GM12878 (cell line): ENCODE results near the gene PLSCR3. TPM values are rescaled to one million over a fixed set of nuclear protein-coding genes. Genes with fewer than 3 reads are reported as not detected.
A peak's percentile ranks its signal among the peaks of the same experiment; 100 is the strongest.

Source experiments
- ATAC-seq: fragments of 200-7000 bp; cut with Tn5 transposase; 3 replicates; pipeline ENCODE4 v1.9.1; 2020; ENCODE audit warnings: mild to moderate bottlenecking, moderate library complexity
- BruUV-seq: library from RNA; stranded (reverse); fragments of 400-500 nt; replicated peaks from 2 replicates; lab custom pipeline; 2021; lab: Mats Ljungman, UMichigan
- CTCF ChIA-PET: fragments of 300-600 bp; sonication (Branson Sonifier 250); formaldehyde crosslinking; extraction: SDS; loops from one replicate; lab custom pipeline; 2021; ENCODE audit warnings: inconsistent platforms; lab: Yijun Ruan, JAX
- POLR2A ChIA-PET: fragments of 350-600 bp; formaldehyde crosslinking; extraction: SDS; loops from one replicate; lab custom pipeline; 2021; ENCODE audit warnings: inconsistent platforms; lab: Charles Lee
- RAD21 ChIA-PET: fragments of 300-600 bp; sonication (Branson Sonifier 250); formaldehyde crosslinking; loops from one replicate; lab custom pipeline; 2023; ENCODE audit warnings: antibody characterized with exemption; ENCODE audit not compliant: unreplicated experiment; lab: Charles Lee
- SMC1A ChIA-PET: fragments of 300-600 bp; sonication (Branson Sonifier 250); formaldehyde crosslinking; loops from one replicate; lab custom pipeline; 2023; ENCODE audit not compliant: unreplicated experiment, uncharacterized antibody; lab: Charles Lee
- DNase-seq: peaks from one replicate; pipeline ENCODE4 v3.0.0-alpha.2; 2011; ENCODE audit warnings: low read depth, low spot score
- FAIRE-seq: peaks from 3 replicates; lab custom pipeline; 2011; peaks lifted over from hg19 to GRCh38; lab: Jason Lieb, UNC
- H2AFZ ChIP-seq: 2 replicates; pipeline ENCODE4 v1.6.0; 2011; ENCODE audit warnings: low read depth, low read length, control low read depth; ENCODE audit not compliant: control insufficient read depth
- H3K27ac ChIP-seq: 2 replicates; pipeline ENCODE4 v1.5.1; 2011; ENCODE audit warnings: control low read depth; ENCODE audit not compliant: control insufficient read depth, insufficient read depth
- H3K27me3 ChIP-seq, 2 experiments: replicated peaks in 1 of 2; 2 replicates each; pipeline versions ENCODE4 v1.6.0 to v1.6.1; 2011; ENCODE audit warnings: low read length in 1 of 2; ENCODE audit not compliant: control insufficient read depth in 2 of 2, insufficient read depth in 2 of 2
- H3K36me3 ChIP-seq, 2 experiments: 2 replicates each; pipeline ENCODE4 v1.5.1; 2011; ENCODE audit warnings: low read length in 1 of 2; ENCODE audit not compliant: control insufficient read depth in 2 of 2, insufficient read depth in 2 of 2
- H3K4me1 ChIP-seq: 2 replicates; pipeline ENCODE4 v1.6.1; 2011; ENCODE audit warnings: mild to moderate bottlenecking, low read length, moderate library complexity, mixed read lengths; ENCODE audit not compliant: control insufficient read depth, insufficient read depth
- H3K4me2 ChIP-seq: 2 replicates; pipeline ENCODE4 v1.6.0; 2011; ENCODE audit warnings: control low read depth; ENCODE audit not compliant: control insufficient read depth, insufficient read depth
- H3K4me3 ChIP-seq: fragments of 200-600 bp; sonication (generic); 2 replicates; pipeline ENCODE4 v1.5.1; 2016
- H3K79me2 ChIP-seq: 2 replicates; pipeline ENCODE4 v1.6.0; 2011; ENCODE audit warnings: low read length; ENCODE audit not compliant: control insufficient read depth, insufficient read depth
- H3K9ac ChIP-seq: 2 replicates; pipeline ENCODE4 v1.8.0; 2011; ENCODE audit warnings: low read length, control low read depth, mixed read lengths; ENCODE audit not compliant: control insufficient read depth, insufficient read depth
- H3K9me3 ChIP-seq: replicated peaks from 3 replicates; pipeline ENCODE4 v1.5.1; 2011; ENCODE audit warnings: mild to moderate bottlenecking, low read length; ENCODE audit not compliant: control insufficient read depth, insufficient read depth
- H4K20me1 ChIP-seq: 2 replicates; pipeline ENCODE4 v1.6.0; 2011; ENCODE audit not compliant: control insufficient read depth, insufficient read depth
- CREB1 ChIP-seq: IDR thresholded peaks from 2 replicates; pipeline ENCODE4 v1.6.1; 2012; ENCODE audit warnings: low read depth, mild to moderate bottlenecking, inconsistent platforms
- SMC3 ChIP-seq: IDR thresholded peaks from 2 replicates; pipeline ENCODE4 v1.6.1; 2011; ENCODE audit warnings: low read length, improper control_type of control experiment, borderline replicate concordance
- WGBS: methylation state at CpG from one replicate; pipeline ENCODE4 v1.1.6; 2016; ENCODE audit warnings: low lambda C conversion rate; ENCODE audit not compliant: insufficient replicate concordance, insufficient coverage; ENCODE audit errors: missing lambda C conversion rate; 5-methylcytosine and 5-hydroxymethylcytosine counted together
- in situ Hi-C: fragments of 300-500 bp; cut with MboI; formaldehyde crosslinking; loops from 9 replicates; pipeline ENCODE4 v1.14.3; 2018; ENCODE audit warnings: mixed read lengths
- intact Hi-C: fragments of 100-400 bp; cut with micrococcal nuclease; formaldehyde crosslinking; loops from one replicate; pipeline ENCODE4 v1.14.2; 2022; ENCODE audit not compliant: unreplicated experiment
- polyA plus RNA-seq, 11 experiments: library from polyadenylated mRNA; depleted of rRNA in 4 of 11; unstranded in 6 of 11; stranded (reverse) in 5 of 11; fragments of >200 nt; fragmentation: Nextera tagmentation in 4 of 11; fragmentation: Illumina TruSeq in 1 of 11; extraction: Ambion mirVana in 4 of 11; extraction: Trizol in 1 of 11; gene quantifications; 1 replicate in 1 of 11; 2 replicates in 10 of 11; pipeline versions ENCODE4 v1.2.1 to v1.2.3, GENCODE V29; 2011 to 2016; ENCODE audit warnings: inconsistent platforms in 2 of 11, missing spikeins in 2 of 11, low read depth in 1 of 11
- total RNA-seq, 4 experiments: library from RNA; depleted of rRNA in 3 of 4; stranded (reverse); fragments of >200 nt in 3 of 4; fragmentation: Illumina TruSeq in 1 of 4; extraction: Trizol in 1 of 4; gene quantifications; 2 replicates each; pipeline versions ENCODE4 v1.2.1 to v1.2.3, GENCODE V29; 2013 to 2021

Gene PLSCR3
- total and polyA plus RNA-seq, 10 of the 15 experiments (the other 5 are each of a cell fraction or from before 2014, with no cell fraction given), result 9.9 to 51.4 (median 43.4) TPM

DNA sequence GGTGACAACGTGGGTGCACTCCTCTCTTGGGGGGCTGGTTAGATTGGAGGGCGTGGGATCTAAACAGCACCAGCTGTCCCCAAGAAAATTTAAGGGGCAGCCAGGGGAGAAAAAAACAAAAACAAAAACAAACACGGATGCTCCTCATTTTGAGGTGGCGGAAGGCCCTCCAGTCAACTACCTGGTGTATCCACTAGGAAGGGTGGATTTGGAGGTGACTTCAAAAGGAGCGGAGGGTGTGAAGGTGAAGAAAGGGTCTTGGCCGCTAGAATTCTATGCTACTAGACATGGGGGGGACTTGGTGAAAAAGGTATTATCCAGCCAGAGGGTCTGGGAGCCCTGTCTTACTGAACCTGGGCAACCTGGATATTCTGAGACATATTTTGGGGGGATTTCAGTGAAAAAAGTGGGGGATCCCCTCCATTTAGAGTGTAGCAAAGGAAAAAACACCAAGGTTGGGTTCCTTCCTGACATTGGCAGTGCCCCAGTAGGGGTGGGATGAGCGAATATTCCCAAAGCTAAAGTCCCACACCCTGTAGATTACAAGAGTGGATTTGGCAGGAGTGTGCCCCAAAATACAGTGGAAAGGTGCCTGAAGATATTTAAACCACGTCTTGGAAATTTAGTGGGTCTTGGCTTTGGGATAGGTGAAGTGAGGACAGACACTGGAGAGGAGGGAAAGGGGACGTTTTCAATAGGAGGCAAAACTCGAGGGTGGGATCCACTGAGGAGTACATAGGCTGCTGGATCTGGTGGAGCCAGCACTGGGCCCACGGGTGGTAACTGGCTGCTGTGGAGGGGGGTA is 44.5 kb upstream of the PLSCR3 start:
- intact Hi-C loops (loop anchor here (5.0 to 10.0 kb wide), 4 partner anchors 37 to 394 kb away; partner anchors contain the start of genes KCTD11, SENP3, SLC16A11 and TMEM256), in situ Hi-C loops (no loop called here)
- TF ChIP-seq CREB1 (peak; percentile 9; the same call in 1 of the 2 replicates), SMC3 (no peak)
- Histone ChIP-seq H4K20me1 (no peaks in the 10 kb centered on the region), H3K9ac (peak overlapping the region; percentile 13), H3K27ac (no peak overlapping the region; the same call in 1 of the 2 replicates), H3K79me2 (peaks cover 6% of the 10 kb centered on the region), H3K4me3 (peak overlapping the region; percentile 97), H3K27me3 (peaks cover 0 to 4% of the 10 kb centered on the region in 2 experiments; a peak in 2 of 4 replicates), H3K36me3 (no peaks in the 10 kb centered on the region), H3K9me3 (no peaks in the 10 kb centered on the region), H2AFZ (no peak overlapping the region), H3K4me1 (peaks cover 29% of the 10 kb centered on the region), H3K4me2 (peak overlapping the region; percentile 78)
- ATAC-seq (no peak), DNase-seq (no peak), FAIRE-seq (no peak)
- BruUV-seq, result no TSS peak
- ChIA-PET RAD21 (interaction anchor here (0.8 to 1.6 kb wide), 4 partner anchors 16 to 121 kb away, joined by 3 to 7 read pairs (median 6); partner anchors contain the start of genes PLSCR3 and POLR2A), SMC1A (interaction anchor here (1.3 kb wide), 1 partner anchor 122 kb away, joined by 5 read pairs; no protein-coding TSS in a partner anchor), POLR2A (interaction anchor here (0.5 to 8.2 kb wide), 7 partner anchors 16 to 758 kb away, joined by 3 to 63 read pairs (median 4); partner anchors contain the start of genes POLR2A, TMEM256 and ZBTB4), CTCF (interaction anchor here (0.9 to 2.8 kb wide), 4 partner anchors 76 to 248 kb away, joined by 3 to 16 read pairs (median 4); partner anchors contain the start of genes SENP3 and TP53)
- 55% methylated on average over 10 of the region's 11 CpGs for WGBS
